K562 (cell line): ENCODE results near the gene PDE1A. TPM values are rescaled to one million over a fixed set of nuclear protein-coding genes. Genes with fewer than 3 reads are reported as not detected.

Source experiments
- ATAC-seq: fragments of 200-7000 bp; cut with Tn5 transposase; 3 replicates; pipeline ENCODE4 v1.9.1; 2020; ENCODE audit warnings: moderate library complexity
- BruUV-seq: library from RNA; stranded (reverse); fragments of 400-500 nt; replicated peaks from 2 replicates; lab custom pipeline; 2021; lab: Mats Ljungman, UMichigan
- CTCF ChIA-PET: fragments of 300-600 bp; formaldehyde crosslinking; extraction: SDS; loops from one replicate; lab custom pipeline; 2021; ENCODE audit warnings: low intra/inter-chr PET ratio; lab: Yijun Ruan, JAX
- POLR2A ChIA-PET: fragments of 300-600, 350-650 bp; sonication (Branson Sonifier 250); formaldehyde crosslinking; extraction: SDS; loops from one replicate; lab custom pipeline; 2021; ENCODE audit warnings: antibody characterized with exemption, inconsistent platforms; lab: Yijun Ruan, JAX
- DNase-seq, 4 experiments: peaks; one replicate each; pipeline versions ENCODE4 v3.0.0 to v3.0.0-alpha.2; 2011 to 2018; ENCODE audit warnings: low spot score in 3 of 4, mixed read lengths in 3 of 4; ENCODE audit errors: extremely low read depth in 1 of 4
- FAIRE-seq: peaks from 2 replicates; lab custom pipeline; 2011; peaks lifted over from hg19 to GRCh38; lab: Jason Lieb, UNC
- H2AFZ ChIP-seq: 2 replicates; pipeline ENCODE4 v1.6.0; 2011; ENCODE audit warnings: low read depth, low read length, control low read depth, inconsistent platforms
- H3K27ac ChIP-seq: fragments of 200-600 bp; 3 replicates; pipeline ENCODE4 v1.8.0; 2011; ENCODE audit warnings: low read depth, mild to moderate bottlenecking, control low read depth, inconsistent platforms, low read length, moderate library complexity, mixed read lengths; ENCODE audit errors: extremely low read depth
- H3K27me3 ChIP-seq, 2 experiments: fragments of 300-600 bp in 1 of 2; 2 replicates in 1 of 2; 3 replicates in 1 of 2; pipeline versions ENCODE4 v1.6.0 to v1.8.0; 2011; ENCODE audit warnings: inconsistent platforms in 2 of 2, low read length in 2 of 2, mild to moderate bottlenecking in 1 of 2, mixed read lengths in 1 of 2, moderate library complexity in 1 of 2; ENCODE audit not compliant: control insufficient read depth in 2 of 2, insufficient read depth in 2 of 2
- H3K36me3 ChIP-seq: fragments of 300-600 bp; 3 replicates; pipeline ENCODE4 v1.8.0; 2011; ENCODE audit warnings: mild to moderate bottlenecking, low read length, inconsistent platforms; ENCODE audit not compliant: control insufficient read depth, insufficient read depth
- H3K4me1 ChIP-seq, 2 experiments: fragments of 200-600 bp in 1 of 2; replicated peaks in 1 of 2; 2 replicates in 1 of 2; 3 replicates in 1 of 2; pipeline versions ENCODE4 v1.5.1 to v1.8.0; 2011; ENCODE audit warnings: inconsistent platforms in 2 of 2, low read length in 2 of 2, mild to moderate bottlenecking in 1 of 2, mixed read lengths in 1 of 2, moderate library complexity in 1 of 2; ENCODE audit not compliant: control insufficient read depth in 2 of 2, insufficient read depth in 2 of 2
- H3K4me2 ChIP-seq: 2 replicates; pipeline ENCODE4 v1.6.1; 2011; ENCODE audit warnings: low read length, control low read depth, inconsistent platforms, mixed read lengths; ENCODE audit not compliant: insufficient read depth
- H3K4me3 ChIP-seq: fragments of 200-600 bp; sonication (generic), shearing (Covaris generic); 2 replicates; pipeline ENCODE4 v1.5.1; 2016; ENCODE audit warnings: control low read depth, inconsistent platforms
- H3K79me2 ChIP-seq: fragments of 200-600 bp; 3 replicates; pipeline ENCODE4 v1.8.0; 2011; ENCODE audit warnings: low read length, inconsistent platforms; ENCODE audit not compliant: control insufficient read depth, insufficient read depth
- H3K9ac ChIP-seq, 2 experiments: 2 replicates each; pipeline versions ENCODE4 v1.6.0 to v1.6.1; 2011; ENCODE audit warnings: low read depth in 2 of 2, low read length in 2 of 2, control low read depth in 1 of 2, inconsistent platforms in 1 of 2, mild to moderate bottlenecking in 1 of 2, mixed read lengths in 1 of 2; ENCODE audit not compliant: insufficient read depth in 1 of 2
- H3K9me1 ChIP-seq: one replicate; pipeline ENCODE4 v1.6.0; 2011; ENCODE audit warnings: inconsistent platforms, mild to moderate bottlenecking, low read length, moderate library complexity; ENCODE audit not compliant: control insufficient read depth, insufficient read depth
- H3K9me3 ChIP-seq: replicated peaks from 2 replicates; pipeline ENCODE4 v1.5.1; 2011; ENCODE audit warnings: low read depth, low read length, inconsistent platforms; ENCODE audit not compliant: control insufficient read depth, insufficient read depth
- H4K20me1 ChIP-seq: replicated peaks from 2 replicates; pipeline ENCODE4 v1.6.1; 2011; ENCODE audit warnings: low read length, inconsistent platforms, mixed read lengths; ENCODE audit not compliant: control insufficient read depth, insufficient read depth
- HSF4 ChIP-seq: fragments of 250-450 bp; sonication (Bioruptor Pico); IDR thresholded peaks from 2 replicates; pipeline ENCODE4 v2.1.2; 2022; ENCODE audit warnings: mild to moderate bottlenecking, moderate library complexity, borderline replicate concordance
- TRIM24 ChIP-seq, 2 experiments: fragments of 450-650 bp; IDR thresholded peaks; 2 replicates each; pipeline ENCODE4 v1.6.1; 2016
- WGBS: fragments of 100-300 bp; shearing (Covaris generic); methylation state at CpG from one replicate; pipeline ENCODE4 v1.1.6; 2016; ENCODE audit warnings: low coverage, mixed read lengths; ENCODE audit not compliant: insufficient coverage; ENCODE audit errors: missing lambda C conversion rate; 5-methylcytosine and 5-hydroxymethylcytosine counted together
- in situ Hi-C: fragments of 300-500 bp; cut with MboI; formaldehyde crosslinking; loops from 4 replicates; pipeline ENCODE4 v1.15.0; 2018; ENCODE audit warnings: inconsistent platforms, mixed read lengths
- intact Hi-C: fragments of 100-400 bp; cut with micrococcal nuclease; formaldehyde crosslinking; loops from 2 replicates; pipeline ENCODE4 v1.14.2; 2022
- polyA plus RNA-seq, 8 experiments: library from polyadenylated mRNA; depleted of rRNA in 4 of 8; stranded (reverse) in 5 of 8; unstranded in 3 of 8; fragments of >200 nt; fragmentation: Nextera tagmentation in 2 of 8; fragmentation: Illumina TruSeq in 1 of 8; extraction: Ambion mirVana in 2 of 8; extraction: Trizol in 1 of 8; gene quantifications; 2 replicates each; pipeline versions ENCODE4 v1.2.1 to v1.2.3, GENCODE V29; 2011 to 2014; ENCODE audit warnings: inconsistent platforms in 1 of 8, missing spikeins in 1 of 8
- total RNA-seq, 7 experiments: library from RNA; depleted of rRNA in 6 of 7; stranded (reverse); fragments of >200 nt in 6 of 7; fragmentation: Illumina TruSeq in 2 of 7; extraction: Trizol in 2 of 7; gene quantifications; 2 replicates each; pipeline versions ENCODE4 v1.2.1 to v1.2.3, GENCODE V29; 2011 to 2021; ENCODE audit warnings: low replicate concordance in 1 of 7
- TF ChIP-seq, protein P1 (sequence below): fragments of 250-450 bp; sonication (Bioruptor Pico); IDR thresholded peaks from 2 replicates; pipeline ENCODE4 v1.5.0; 2021; ENCODE audit warnings: mild to moderate bottlenecking, moderate library complexity
- TF ChIP-seq, protein P2 (sequence below), 3 experiments: fragments of 200-800 bp in 1 of 3; fragments of 250-450 bp in 1 of 3; fragments of 450-650 bp in 1 of 3; sonication (Bioruptor Pico) in 1 of 3; sonication (Bioruptor generic) in 1 of 3; formaldehyde crosslinking in 1 of 3; IDR thresholded peaks; 2 replicates each; pipeline versions ENCODE4 v1.6.1 to v1.8.0; 2016 to 2022; ENCODE audit warnings: mild to moderate bottlenecking in 2 of 3, missing genetic modification characterization in 2 of 3, missing compliant biosample characterization in 1 of 3, moderate library complexity in 1 of 3

Gene PDE1A
- total and polyA plus RNA-seq, 9 of the 15 experiments (the other 6 are each of a cell fraction or from before 2014, with no cell fraction given), result 0.14 to 0.91 (median 0.32) TPM

DNA sequence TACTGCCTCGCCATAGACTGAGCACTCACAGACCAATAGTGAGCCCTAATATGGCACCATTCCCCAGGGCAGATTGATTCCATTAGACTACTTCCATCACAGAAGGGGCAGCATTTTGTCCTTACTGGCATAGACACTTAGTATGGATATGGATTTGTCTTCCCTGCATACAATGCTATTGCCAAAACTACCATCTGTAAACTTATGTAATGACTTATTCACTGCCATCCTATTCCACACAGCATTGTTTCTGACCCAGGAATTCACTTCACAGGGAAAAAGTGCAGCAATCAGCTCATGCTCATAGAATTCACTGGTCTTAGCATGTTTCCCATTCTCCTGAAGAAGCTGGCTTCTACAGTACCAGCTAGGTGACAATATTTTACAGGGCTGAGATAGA lies 262.1 kb downstream of the PDE1A start:
- H3K4me3 ChIP-seq, result no peak overlapping the region
- no peaks in the 10 kb centered on the region for H4K20me1 ChIP-seq
- no TSS peak for BruUV-seq
- H3K27ac ChIP-seq, result no peak overlapping the region
- H3K9ac ChIP-seq, result no peak overlapping the region
- no peak for DNase-seq
- POLR2A ChIA-PET, result no interaction called here
- H3K4me2 ChIP-seq, result no peak overlapping the region
- intact Hi-C loops (no loop called here), in situ Hi-C loops (no loop called here)
- H3K9me1 ChIP-seq, result no peaks in the 10 kb centered on the region
- ATAC-seq, result no peak
- H2AFZ ChIP-seq, result no peak overlapping the region
- no peaks in the 10 kb centered on the region for H3K9me3 ChIP-seq
- CTCF ChIA-PET, result no interaction called here
- TF ChIP-seq, protein P1, sequence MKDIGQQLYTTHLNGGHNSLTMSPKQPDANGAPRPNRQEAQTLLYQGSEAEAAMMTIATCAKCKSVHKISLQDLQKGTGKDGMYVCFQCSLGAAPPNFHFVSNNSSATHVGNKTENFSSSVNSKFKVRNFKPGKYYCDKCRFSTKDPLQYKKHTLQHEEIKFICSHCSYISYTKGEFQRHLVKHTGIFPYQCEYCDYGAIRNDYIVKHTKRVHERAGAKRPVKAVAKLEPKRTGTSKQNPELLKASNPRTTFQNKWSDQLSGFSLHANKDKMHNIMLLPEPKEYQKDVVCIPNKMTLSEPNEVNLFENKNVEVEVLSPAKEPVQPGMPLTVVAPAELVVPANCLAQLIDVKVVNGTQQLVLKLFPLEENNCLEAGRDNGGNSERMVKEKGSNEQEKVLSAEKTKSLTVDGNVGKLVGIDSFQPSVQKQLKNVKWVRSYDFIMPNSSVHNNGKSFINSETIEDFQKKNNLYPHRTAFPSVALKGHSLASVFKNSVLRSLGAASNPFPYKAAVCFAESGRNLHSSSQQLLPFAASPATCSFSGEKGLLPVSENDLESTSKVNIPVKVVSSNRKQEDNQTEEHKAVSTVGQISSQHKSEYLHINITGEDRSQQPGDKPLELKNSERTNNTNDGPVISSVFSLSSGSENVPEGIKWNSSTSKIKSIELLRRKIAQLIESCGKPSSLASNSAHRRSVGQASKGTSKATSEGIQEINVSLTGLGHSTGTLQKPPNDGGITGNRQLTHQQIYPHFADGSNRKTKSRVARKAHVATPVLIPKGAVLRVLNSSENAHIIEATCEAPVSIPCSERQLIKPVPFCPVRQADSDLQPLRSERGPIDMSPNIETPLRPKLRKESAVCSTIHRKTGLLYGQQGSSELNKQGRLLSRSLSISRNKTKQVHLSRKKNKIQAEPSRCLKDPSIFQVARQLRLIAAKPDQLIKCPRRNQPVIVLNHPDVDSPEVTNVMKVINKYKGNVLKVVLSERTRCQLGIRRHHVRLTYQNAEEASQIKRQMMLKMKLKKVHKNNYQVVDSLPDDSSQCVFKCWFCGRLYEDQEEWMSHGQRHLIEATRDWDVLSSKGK (CRISPR knock-in tag), result no peak
- TF ChIP-seq TRIM24 (IDR thresholded peaks at IDR 0.05) (no peak), HSF4 (CRISPR knock-in tag) (no peak)
- TF ChIP-seq, protein P2, sequence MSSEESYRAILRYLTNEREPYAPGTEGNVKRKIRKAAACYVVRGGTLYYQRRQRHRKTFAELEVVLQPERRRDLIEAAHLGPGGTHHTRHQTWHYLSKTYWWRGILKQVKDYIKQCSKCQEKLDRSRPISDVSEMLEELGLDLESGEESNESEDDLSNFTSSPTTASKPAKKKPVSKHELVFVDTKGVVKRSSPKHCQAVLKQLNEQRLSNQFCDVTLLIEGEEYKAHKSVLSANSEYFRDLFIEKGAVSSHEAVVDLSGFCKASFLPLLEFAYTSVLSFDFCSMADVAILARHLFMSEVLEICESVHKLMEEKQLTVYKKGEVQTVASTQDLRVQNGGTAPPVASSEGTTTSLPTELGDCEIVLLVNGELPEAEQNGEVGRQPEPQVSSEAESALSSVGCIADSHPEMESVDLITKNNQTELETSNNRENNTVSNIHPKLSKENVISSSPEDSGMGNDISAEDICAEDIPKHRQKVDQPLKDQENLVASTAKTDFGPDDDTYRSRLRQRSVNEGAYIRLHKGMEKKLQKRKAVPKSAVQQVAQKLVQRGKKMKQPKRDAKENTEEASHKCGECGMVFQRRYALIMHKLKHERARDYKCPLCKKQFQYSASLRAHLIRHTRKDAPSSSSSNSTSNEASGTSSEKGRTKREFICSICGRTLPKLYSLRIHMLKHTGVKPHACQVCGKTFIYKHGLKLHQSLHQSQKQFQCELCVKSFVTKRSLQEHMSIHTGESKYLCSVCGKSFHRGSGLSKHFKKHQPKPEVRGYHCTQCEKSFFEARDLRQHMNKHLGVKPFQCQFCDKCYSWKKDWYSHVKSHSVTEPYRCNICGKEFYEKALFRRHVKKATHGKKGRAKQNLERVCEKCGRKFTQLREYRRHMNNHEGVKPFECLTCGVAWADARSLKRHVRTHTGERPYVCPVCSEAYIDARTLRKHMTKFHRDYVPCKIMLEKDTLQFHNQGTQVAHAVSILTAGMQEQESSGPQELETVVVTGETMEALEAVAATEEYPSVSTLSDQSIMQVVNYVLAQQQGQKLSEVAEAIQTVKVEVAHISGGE (CRISPR knock-in tag; IDR thresholded peaks at IDR 0.05), result no peak
- no peaks in the 10 kb centered on the region for H3K79me2 ChIP-seq
- 0% methylated on average over 1 of the region's 1 CpG for WGBS
- no peak for FAIRE-seq
- no peaks in the 10 kb centered on the region for H3K4me1 ChIP-seq
- H3K27me3 ChIP-seq, result no peaks in the 10 kb centered on the region
- H3K36me3 ChIP-seq, result no peaks in the 10 kb centered on the region
